H9 (cell line): ENCODE results near the gene ELOVL2. TPM values are rescaled to one million over a fixed set of nuclear protein-coding genes. Genes with fewer than 3 reads are reported as not detected.

Experiments used
- DNase-seq: peaks from one replicate; pipeline ENCODE4 v3.0.0-alpha.2; 2017
- H2AFZ ChIP-seq: one replicate; pipeline ENCODE4 v1.6.1; 2013; ENCODE audit warnings: mild to moderate bottlenecking, low read length, control low read depth, moderate library complexity
- H2AK5ac ChIP-seq: 2 replicates; pipeline ENCODE4 v1.6.1; 2013; ENCODE audit warnings: low read length, control low read depth, mixed read lengths; ENCODE audit not compliant: insufficient read length
- H2BK120ac ChIP-seq: one replicate; pipeline ENCODE4 v1.6.1; 2013; ENCODE audit warnings: low read depth, mild to moderate bottlenecking, low read length, control low read depth, inconsistent platforms; ENCODE audit not compliant: poor library complexity, severe bottlenecking
- H2BK12ac ChIP-seq: 2 replicates; pipeline ENCODE4 v1.6.1; 2013; ENCODE audit warnings: low read length, control low read depth, mixed read lengths, low read depth; ENCODE audit not compliant: insufficient read length
- H2BK15ac ChIP-seq: 2 replicates; pipeline ENCODE4 v1.6.1; 2013; ENCODE audit warnings: low read depth, low read length, control low read depth
- H2BK20ac ChIP-seq: one replicate; pipeline ENCODE4 v1.6.1; 2013; ENCODE audit warnings: low read depth, mild to moderate bottlenecking, low read length, control low read depth, inconsistent platforms; ENCODE audit not compliant: poor library complexity, severe bottlenecking
- H2BK5ac ChIP-seq: 2 replicates; pipeline ENCODE4 v1.6.1; 2013; ENCODE audit warnings: low read length, control low read depth, mixed read lengths; ENCODE audit not compliant: insufficient read length
- H3K14ac ChIP-seq: 2 replicates; pipeline ENCODE4 v1.6.1; 2013; ENCODE audit warnings: low read length, control low read depth; ENCODE audit not compliant: insufficient read depth
- H3K18ac ChIP-seq: 2 replicates; pipeline ENCODE4 v1.6.1; 2013; ENCODE audit warnings: low read depth, mild to moderate bottlenecking, mixed read lengths, low read length, control low read depth; ENCODE audit not compliant: insufficient read length
- H3K23ac ChIP-seq: 2 replicates; pipeline ENCODE4 v1.6.1; 2013; ENCODE audit warnings: low read length, control low read depth, mixed read lengths, low read depth; ENCODE audit not compliant: insufficient read length
- H3K23me2 ChIP-seq: 2 replicates; pipeline ENCODE4 v1.6.1; 2013; ENCODE audit warnings: low read depth, mild to moderate bottlenecking, mixed read lengths, low read length, control low read depth; ENCODE audit not compliant: insufficient read length, poor library complexity, severe bottlenecking
- H3K27ac ChIP-seq: 2 replicates; pipeline ENCODE4 v1.5.1; 2013; ENCODE audit warnings: low read length, control low read depth, mixed read lengths, low read depth; ENCODE audit not compliant: insufficient read length
- H3K27me3 ChIP-seq: 2 replicates; pipeline ENCODE4 v1.6.1; 2013; ENCODE audit warnings: low read length, control low read depth, inconsistent platforms; ENCODE audit not compliant: insufficient read depth
- H3K4ac ChIP-seq: 2 replicates; pipeline ENCODE4 v1.6.1; 2013; ENCODE audit warnings: low read depth, mild to moderate bottlenecking, control low read depth, inconsistent platforms, low read length, moderate library complexity
- H3K4me1 ChIP-seq: 2 replicates; pipeline ENCODE4 v1.6.1; 2013; ENCODE audit warnings: low read length, control low read depth, inconsistent platforms; ENCODE audit not compliant: insufficient read depth
- H3K4me2 ChIP-seq: 2 replicates; pipeline ENCODE4 v1.6.1; 2013; ENCODE audit warnings: low read length, control low read depth, mixed read lengths; ENCODE audit not compliant: insufficient read length, insufficient read depth
- H3K56ac ChIP-seq: 2 replicates; pipeline ENCODE4 v1.6.1; 2013; ENCODE audit warnings: low read depth, mild to moderate bottlenecking, mixed read lengths, low read length, control low read depth; ENCODE audit not compliant: insufficient read length
- H3K79me1 ChIP-seq: 2 replicates; pipeline ENCODE4 v1.6.1; 2013; ENCODE audit warnings: low read depth, mild to moderate bottlenecking, moderate library complexity, low read length, control low read depth, inconsistent platforms; ENCODE audit not compliant: insufficient read depth, poor library complexity, severe bottlenecking
- H3K79me2 ChIP-seq: 2 replicates; pipeline ENCODE4 v1.6.1; 2013; ENCODE audit warnings: low read length, control low read depth, inconsistent platforms; ENCODE audit not compliant: insufficient read depth
- H3K9ac ChIP-seq: 2 replicates; pipeline ENCODE4 v1.6.1; 2013; ENCODE audit warnings: low read length, control low read depth, mixed read lengths; ENCODE audit not compliant: insufficient read length; ENCODE audit errors: extremely low read depth
- H3K9me3 ChIP-seq: one replicate; pipeline ENCODE4 v1.6.1; 2013; ENCODE audit warnings: low read depth, low read length, inconsistent platforms; ENCODE audit not compliant: control insufficient read depth
- H3T11ph ChIP-seq: one replicate; pipeline ENCODE4 v1.6.1; 2013; ENCODE audit warnings: mild to moderate bottlenecking, low read length, control low read depth, inconsistent platforms
- H4K20me1 ChIP-seq: one replicate; pipeline ENCODE4 v1.6.1; 2013; ENCODE audit not compliant: control insufficient read depth, insufficient read length, insufficient read depth
- H4K5ac ChIP-seq: 2 replicates; pipeline ENCODE4 v1.6.1; 2013; ENCODE audit warnings: low read depth, mild to moderate bottlenecking, mixed read lengths, low read length, control low read depth; ENCODE audit not compliant: insufficient read length
- H4K8ac ChIP-seq: replicated peaks from 2 replicates; pipeline ENCODE4 v1.6.1; 2013; ENCODE audit warnings: low read length, control low read depth, mixed read lengths, low read depth; ENCODE audit not compliant: insufficient read length
- H4K91ac ChIP-seq: 2 replicates; pipeline ENCODE4 v1.6.1; 2013; ENCODE audit warnings: low read depth, mild to moderate bottlenecking, moderate library complexity, mixed read lengths, low read length, control low read depth; ENCODE audit not compliant: insufficient read length
- H3K27ac Mint-ChIP-seq, 3 experiments: 2 replicates in 2 of 3; 3 replicates in 1 of 3; pipeline ENCODE4 v1.8.0; 2020 to 2021; ENCODE audit warnings: mixed read lengths in 3 of 3, mild to moderate bottlenecking in 1 of 3, moderate library complexity in 1 of 3
- H3K27me3 Mint-ChIP-seq: 2 replicates; pipeline ENCODE4 v1.8.0; 2021; ENCODE audit warnings: low read depth, mild to moderate bottlenecking, moderate library complexity, mixed read lengths
- H3K36me3 Mint-ChIP-seq, 3 experiments: 2 replicates in 2 of 3; 3 replicates in 1 of 3; pipeline ENCODE4 v1.8.0; 2020 to 2021; ENCODE audit warnings: low read depth in 3 of 3, mixed read lengths in 3 of 3; ENCODE audit not compliant: insufficient read depth in 1 of 3
- H3K4me1 Mint-ChIP-seq, 2 experiments: 2 replicates each; pipeline ENCODE4 v1.8.0; 2020; ENCODE audit warnings: mixed read lengths in 2 of 2
- H3K4me3 Mint-ChIP-seq, 2 experiments: 2 replicates in 1 of 2; 3 replicates in 1 of 2; pipeline ENCODE4 v1.8.0; 2020 to 2021; ENCODE audit warnings: mild to moderate bottlenecking in 2 of 2, mixed read lengths in 2 of 2, moderate library complexity in 1 of 2
- H3K9me3 Mint-ChIP-seq, 2 experiments: 2 replicates in 1 of 2; 3 replicates in 1 of 2; pipeline ENCODE4 v1.8.0; 2020; ENCODE audit warnings: mild to moderate bottlenecking in 2 of 2, mixed read lengths in 2 of 2, moderate library complexity in 1 of 2
- WGBS: extraction: QIAGEN DNeasy Blood & Tissue Kit; methylation state at CpG from one replicate; pipeline ENCODE4 v1.1.7; 2013; ENCODE audit warnings: missing lambda C conversion rate, low lambda C conversion rate, mixed read lengths; ENCODE audit not compliant: insufficient read length; ENCODE audit errors: extremely low coverage; 5-methylcytosine and 5-hydroxymethylcytosine counted together
- total RNA-seq: library from RNA; stranded (reverse); gene quantifications from 2 replicates; pipeline ENCODE4 v1.2.1, GENCODE V29; 2021
- TF ChIP-seq, protein P1 (sequence below): fragments of 200-600 bp; sonication (generic); conservative IDR thresholded peaks from 3 replicates; pipeline ENCODE4 v1.8.0; 2021; ENCODE audit warnings: antibody characterized with exemption, mild to moderate bottlenecking

Gene ELOVL2
- total RNA-seq, 1 experiment from 2014 or later, result 0.57 TPM

DNA sequence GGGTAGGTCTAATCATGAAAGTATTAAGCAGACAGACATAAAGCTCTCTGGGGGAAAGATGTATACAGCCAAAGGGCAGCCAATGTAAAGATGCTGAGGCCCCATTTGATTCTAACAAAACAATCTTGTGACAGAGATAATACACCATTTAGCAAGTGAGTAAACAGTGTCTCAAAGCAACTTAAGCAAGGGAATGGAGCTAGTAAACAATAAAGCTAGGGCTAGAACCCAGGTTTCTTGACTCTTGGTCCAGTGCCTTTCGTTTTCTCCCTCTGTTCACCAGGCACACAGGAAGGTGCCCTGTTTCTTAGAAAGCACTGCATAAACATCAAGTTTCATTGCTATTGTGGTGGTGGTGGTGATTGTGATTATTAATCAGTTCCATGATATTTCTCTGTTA is 5.1 kb downstream of the ELOVL2 start:
- no CpG with 5 or more reads among the region's 1 CpG for WGBS
- no peaks in the 10 kb centered on the region for H4K20me1 ChIP-seq
- H3K27ac ChIP-seq, result no peak overlapping the region
- no peak overlapping the region for H4K8ac ChIP-seq
- H3K4ac ChIP-seq, result no peak overlapping the region
- Mint-ChIP-seq H3K27me3 (peaks cover 45% of the 10 kb centered on the region), H3K4me1 (peaks cover 14 to 18% of the 10 kb centered on the region in 2 experiments), H3K4me3 (no peak overlapping the region), H3K9me3 (peaks cover 0 to 2% of the 10 kb centered on the region in 2 experiments; a peak in 1 of 5 replicates), H3K27ac (no peak overlapping the region), H3K36me3 (peaks cover 0 to 2% (median 0%) of the 10 kb centered on the region in 3 experiments; a peak in 1 of 7 replicates)
- no peak overlapping the region for H3T11ph ChIP-seq
- H2BK120ac ChIP-seq, result no peak overlapping the region
- DNase-seq, result no peak
- H3K4me2 ChIP-seq, result no peak overlapping the region
- H2BK20ac ChIP-seq, result no peak overlapping the region
- peaks cover 6% of the 10 kb centered on the region for H3K23me2 ChIP-seq
- H2BK12ac ChIP-seq, result no peak overlapping the region
- peaks cover 3% of the 10 kb centered on the region; the same call in 1 of the 2 replicates for H3K4me1 ChIP-seq
- H3K79me2 ChIP-seq, result no peaks in the 10 kb centered on the region
- no peaks in the 10 kb centered on the region for H3K79me1 ChIP-seq
- no peak overlapping the region for H2BK15ac ChIP-seq
- H3K23ac ChIP-seq, result no peak overlapping the region
- no peak overlapping the region for H3K18ac ChIP-seq
- H3K9me3 ChIP-seq, result no peaks in the 10 kb centered on the region
- no peak overlapping the region for H4K5ac ChIP-seq
- H3K56ac ChIP-seq, result no peak overlapping the region
- H2BK5ac ChIP-seq, result no peak overlapping the region
- H3K9ac ChIP-seq, result no peak overlapping the region
- no peak overlapping the region for H4K91ac ChIP-seq
- H3K14ac ChIP-seq, result no peak overlapping the region
- H2AFZ ChIP-seq, result no peak overlapping the region
- TF ChIP-seq, protein P1, sequence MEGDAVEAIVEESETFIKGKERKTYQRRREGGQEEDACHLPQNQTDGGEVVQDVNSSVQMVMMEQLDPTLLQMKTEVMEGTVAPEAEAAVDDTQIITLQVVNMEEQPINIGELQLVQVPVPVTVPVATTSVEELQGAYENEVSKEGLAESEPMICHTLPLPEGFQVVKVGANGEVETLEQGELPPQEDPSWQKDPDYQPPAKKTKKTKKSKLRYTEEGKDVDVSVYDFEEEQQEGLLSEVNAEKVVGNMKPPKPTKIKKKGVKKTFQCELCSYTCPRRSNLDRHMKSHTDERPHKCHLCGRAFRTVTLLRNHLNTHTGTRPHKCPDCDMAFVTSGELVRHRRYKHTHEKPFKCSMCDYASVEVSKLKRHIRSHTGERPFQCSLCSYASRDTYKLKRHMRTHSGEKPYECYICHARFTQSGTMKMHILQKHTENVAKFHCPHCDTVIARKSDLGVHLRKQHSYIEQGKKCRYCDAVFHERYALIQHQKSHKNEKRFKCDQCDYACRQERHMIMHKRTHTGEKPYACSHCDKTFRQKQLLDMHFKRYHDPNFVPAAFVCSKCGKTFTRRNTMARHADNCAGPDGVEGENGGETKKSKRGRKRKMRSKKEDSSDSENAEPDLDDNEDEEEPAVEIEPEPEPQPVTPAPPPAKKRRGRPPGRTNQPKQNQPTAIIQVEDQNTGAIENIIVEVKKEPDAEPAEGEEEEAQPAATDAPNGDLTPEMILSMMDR, result no peak
- H3K27me3 ChIP-seq, result peaks cover 14% of the 10 kb centered on the region
- H2AK5ac ChIP-seq, result no peak overlapping the region
